ENCODE data around the gene LGALS14.
"Not testable (repeated sequence)": the region's sequence is repeated elsewhere in the genome, so short reads cannot be mapped to it uniquely, and the experiment has no call there.

LGALS14 gene, protein sequence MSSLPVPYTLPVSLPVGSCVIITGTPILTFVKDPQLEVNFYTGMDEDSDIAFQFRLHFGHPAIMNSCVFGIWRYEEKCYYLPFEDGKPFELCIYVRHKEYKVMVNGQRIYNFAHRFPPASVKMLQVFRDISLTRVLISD

GRCh38 chr19:39704181-39705044 is at the start of gene LGALS14:
LGALS14 (plus strand) TSS chr19:39704481; CDS start chr19:39704529, 48 bp downstream.
- DNase-seq (ENCODE audit: low read depth), result no peak

DNA sequence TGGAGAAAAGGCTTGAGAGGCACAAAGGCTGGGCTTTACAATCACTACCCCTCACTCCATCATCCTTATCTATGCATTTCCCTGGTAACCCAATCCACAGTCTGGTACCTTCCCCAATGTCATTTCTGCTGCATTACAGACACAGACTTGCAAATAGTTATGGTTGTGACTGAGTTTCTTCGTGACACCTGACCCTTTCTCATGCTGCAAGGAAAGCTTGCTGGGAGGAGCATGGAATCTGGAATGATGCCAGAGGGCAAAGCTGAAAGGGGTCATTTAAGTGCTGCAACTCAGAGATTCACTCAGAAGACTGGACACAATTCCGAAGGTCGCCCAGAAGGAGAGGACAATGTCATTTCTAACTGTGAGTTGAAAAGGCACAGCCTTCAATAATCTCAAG is 48.7 kb upstream of the LGALS14 start, which contains the start of gene LGALS16:
Gene LGALS16 (plus strand): TSS at position 301 of the 400 bp plus-strand sequence. CDS start 49 bp downstream, at position 350.
- DNase-seq (ENCODE audit: low read depth), result no peak

DNA sequence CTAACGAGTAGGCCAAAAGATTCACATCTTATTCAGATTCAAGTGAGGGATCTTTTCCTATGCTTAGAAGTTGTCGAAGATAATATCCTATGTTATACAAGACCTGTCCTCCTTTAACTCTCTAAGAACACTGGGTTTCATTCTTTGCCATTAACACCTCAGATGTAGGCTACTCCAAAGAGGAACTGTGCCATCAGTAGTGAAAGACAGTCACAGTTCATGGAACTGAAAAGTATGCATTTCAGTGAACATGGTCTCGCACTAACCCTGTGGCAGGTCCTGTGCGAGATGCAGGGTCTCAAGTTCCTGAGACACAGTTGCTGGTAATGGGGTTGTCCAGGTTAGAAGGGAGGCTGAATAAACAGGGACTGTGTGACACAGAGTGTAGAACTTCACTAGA is 44.5 kb upstream of the LGALS14 start:
- DNase-seq (ENCODE audit: low read depth), result no peak

- DNase-seq (ENCODE audit: low read depth), result no peak
These were observed 43.6 kb upstream of the LGALS14 start for GRCh38 chr19:39660661-39661060.

DNA sequence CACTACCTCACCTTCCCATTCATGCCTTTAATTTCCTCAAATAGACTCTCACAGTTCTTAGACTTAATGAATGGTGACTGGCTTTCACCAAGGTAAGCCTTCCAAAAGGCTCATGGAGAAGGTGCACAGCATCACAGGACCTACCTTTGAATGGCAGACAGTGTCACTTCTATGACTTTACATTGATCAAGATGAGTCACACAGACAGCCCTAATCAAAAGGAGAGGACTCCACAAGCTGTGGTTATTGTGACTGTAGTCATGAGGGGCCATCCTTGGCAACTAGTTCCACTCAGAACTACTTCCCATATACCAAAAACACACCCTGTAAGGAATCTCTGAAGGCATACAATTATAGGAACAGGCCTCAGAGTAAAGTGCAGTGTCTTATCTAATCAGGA is 42.7 kb upstream of the LGALS14 start:
- no peak for DNase-seq (ENCODE audit: low read depth)

DNA sequence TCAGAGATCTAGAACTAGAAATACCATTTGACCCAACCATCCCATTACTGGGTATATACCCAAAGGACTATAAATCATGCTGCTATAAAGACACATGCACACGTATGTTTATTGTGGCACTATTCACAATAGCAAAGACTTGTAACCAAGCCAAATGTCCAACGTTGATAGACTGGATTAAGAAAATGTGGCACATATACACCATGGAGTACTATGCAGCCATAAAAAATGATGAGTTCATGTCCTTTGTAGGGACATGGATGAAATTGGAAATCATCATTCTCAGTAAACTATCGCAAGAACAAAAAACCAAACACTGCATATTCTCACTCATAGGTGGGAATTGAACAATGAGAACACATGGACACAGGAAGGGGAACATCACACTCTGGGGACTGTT is 34.4 kb upstream of the LGALS14 start:
- not testable (repeated sequence) for DNase-seq (ENCODE audit: low read depth)

DNA sequence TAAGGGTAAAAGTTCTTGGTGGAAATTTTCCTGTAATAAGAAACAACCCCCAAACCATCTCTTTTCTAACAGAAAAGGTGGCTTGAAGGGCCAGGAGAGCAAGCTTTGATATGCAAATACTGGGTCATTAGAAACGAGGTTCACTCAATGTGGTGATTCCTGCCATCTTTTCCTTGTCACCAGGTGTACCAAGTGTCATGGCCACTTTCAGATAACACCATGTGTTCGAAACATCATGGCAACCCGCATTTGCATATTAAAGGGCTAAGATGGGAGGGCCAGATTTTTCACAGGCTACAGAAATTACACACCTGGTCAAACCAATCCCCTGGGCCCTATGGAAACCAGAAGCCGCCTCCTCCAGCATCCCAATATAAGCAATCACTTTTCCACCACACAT is 33.3 kb upstream of the LGALS14 start:
- no peak for DNase-seq (ENCODE audit: low read depth)

DNA sequence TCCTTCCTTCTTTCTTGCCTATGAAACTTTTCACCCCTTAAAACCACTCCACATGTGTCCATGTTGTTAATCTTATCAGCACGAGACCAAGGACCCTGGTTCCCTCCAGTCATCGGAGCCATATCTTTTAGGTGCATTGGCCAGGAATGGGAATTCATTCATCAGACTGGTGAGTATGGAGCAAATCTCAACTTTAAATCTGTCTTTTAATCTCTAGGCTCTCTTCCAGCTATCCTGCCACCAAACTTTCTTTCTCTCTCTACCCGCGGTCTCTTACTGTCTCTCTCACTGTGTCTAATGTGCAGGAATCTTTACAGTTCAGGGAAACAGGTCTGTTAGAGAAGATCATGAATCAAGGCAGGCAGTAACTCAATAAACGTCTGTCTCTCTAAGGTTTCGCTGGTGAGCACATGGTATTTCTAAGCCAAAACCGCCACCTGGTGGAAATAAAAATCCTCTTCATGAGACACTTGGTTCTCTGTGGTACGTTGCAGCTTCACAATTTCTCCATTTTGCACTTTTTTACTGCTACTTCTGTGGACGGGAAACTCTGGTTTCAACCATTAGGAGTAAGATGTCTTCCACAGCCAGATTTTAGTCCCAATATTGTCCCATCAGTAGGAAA is 32.4 kb upstream of the LGALS14 start:
- no peak for DNase-seq (ENCODE audit: low read depth)

DNA sequence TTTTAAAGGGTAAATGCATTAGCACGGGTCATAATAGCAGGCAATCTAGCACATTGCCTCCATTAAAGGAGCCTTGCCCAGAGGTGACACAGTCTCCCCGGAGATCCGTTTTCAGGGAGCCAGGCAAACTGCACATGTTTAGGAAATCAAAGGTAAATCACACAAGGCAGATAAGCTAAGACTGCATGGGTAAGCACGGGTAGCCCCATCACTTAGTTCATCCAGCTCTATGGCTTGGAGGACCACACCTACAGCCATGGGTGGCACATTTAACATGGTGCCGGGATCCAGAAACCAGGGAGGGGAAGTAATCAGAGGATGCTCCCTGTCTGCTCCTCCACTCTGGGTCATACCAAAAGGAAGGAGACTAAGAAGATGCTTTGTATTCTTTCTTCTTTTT is 31.8 kb upstream of the LGALS14 start:
- DNase-seq (ENCODE audit: low read depth), result no peak

DNA sequence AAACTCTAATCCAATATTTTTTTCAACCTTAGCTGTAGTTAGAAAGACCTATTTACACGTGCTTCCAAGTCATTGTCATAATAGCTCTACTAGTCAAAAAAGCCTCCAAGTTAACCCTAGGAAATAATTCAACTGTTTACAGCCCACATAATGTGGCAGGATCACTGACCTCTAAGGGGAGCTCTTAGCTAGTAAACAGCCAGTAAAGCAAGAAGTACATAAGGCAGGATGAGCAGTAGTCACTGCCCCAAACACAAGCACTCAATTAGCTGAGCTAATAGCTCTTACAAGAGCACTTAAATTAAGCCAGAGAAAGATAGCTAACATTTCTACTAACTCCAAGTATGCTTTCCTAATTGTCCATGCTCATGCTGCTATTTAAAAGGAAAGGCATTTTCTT is 30.4 kb upstream of the LGALS14 start:
- DNase-seq (ENCODE audit: low read depth), result not testable (repeated sequence)

DNA sequence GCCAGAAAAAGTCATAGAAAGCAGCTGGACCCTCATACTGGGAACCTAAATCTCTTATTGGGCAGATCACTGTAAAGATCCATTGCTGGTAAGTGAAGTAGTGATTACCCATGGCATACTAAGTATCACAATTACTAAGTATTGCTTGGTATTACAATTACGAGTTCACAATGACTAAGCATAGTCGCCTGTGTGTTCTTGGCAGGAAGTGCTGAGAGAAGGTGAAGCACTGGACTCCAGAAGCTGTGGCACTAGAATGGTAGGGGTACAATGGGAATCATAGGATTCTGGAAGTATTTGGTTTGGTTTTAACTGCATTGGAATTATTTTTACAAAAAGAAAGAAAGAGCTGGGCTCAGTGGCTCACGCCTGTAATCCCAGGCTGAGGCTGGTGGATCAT is 28.3 kb upstream of the LGALS14 start:
- DNase-seq (ENCODE audit: low read depth), result no peak

GRCh38 chr19:39677961-39678889 is 26.1 kb upstream of the LGALS14 start:
- DNase-seq (ENCODE audit: low read depth), result no peak

GRCh38 chr19:39679056-39679790 is 25.1 kb upstream of the LGALS14 start:
- no peak for DNase-seq (ENCODE audit: low read depth)

- DNase-seq (ENCODE audit: low read depth), result no peak
These were observed 24.5 kb upstream of the LGALS14 start for GRCh38 chr19:39679791-39680168.

DNA sequence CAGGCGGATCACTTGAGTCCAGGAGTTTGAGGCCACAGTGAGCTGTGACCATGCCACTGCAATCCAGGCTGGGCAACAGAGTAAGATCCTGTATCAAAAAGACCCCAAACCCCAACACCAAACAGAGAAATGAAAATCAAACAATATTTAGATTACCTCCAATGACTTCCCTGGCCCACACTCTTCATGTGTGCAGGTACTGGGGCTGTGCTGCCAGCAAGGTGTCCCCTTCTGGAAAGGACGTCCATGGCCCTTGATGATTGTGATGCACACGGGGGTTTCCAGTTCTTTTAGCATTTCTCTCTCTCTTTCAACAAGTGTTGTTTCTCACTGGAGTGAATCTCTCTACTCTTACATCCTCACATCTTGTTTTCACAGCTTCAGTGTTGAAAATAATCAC is 23.7 kb upstream of the LGALS14 start:
- DNase-seq (ENCODE audit: low read depth), result no peak

DNA sequence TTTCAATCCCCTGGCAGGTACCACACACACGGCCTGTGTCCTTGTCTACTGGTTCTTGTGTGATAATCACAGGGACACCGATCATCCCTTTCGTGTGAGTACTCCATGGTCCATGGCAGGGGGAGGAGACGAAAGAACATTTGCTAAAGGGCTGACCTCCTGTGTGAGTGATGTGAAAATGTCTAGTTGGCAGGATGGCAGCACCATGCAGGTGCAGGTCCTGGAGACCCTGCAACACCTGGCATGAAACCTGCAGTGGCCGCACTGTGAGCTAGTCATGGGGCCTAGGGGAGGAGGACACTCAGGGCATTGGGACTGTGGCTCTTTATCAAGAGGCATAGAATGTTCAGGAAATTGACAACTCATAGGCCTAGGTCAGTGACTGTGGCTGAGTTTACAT is 22.9 kb upstream of the LGALS14 start:
- DNase-seq (ENCODE audit: low read depth), result no peak

- DNase-seq (ENCODE audit: low read depth), result no peak
These were observed 20.0 kb upstream of the LGALS14 start for GRCh38 chr19:39684267-39684666.

DNA sequence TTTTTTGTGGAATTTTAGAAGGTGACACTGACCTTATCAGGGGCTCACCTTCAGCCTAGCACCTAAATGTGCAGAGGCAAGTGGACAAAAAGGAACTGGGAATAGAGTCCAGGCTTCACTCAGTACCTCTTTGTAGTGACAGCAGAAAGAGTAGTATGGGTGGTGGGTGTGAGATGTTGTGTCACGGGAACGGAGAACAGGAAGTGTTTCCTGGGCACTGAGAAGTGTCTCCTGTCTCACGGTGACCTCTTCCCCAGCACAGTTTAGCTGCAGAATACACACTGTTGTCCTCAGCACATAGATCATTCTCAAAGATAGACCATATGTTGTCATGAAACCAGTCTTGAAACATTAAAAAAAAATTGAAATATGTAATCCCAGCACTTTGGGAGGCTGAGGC is 17.5 kb upstream of the LGALS14 start:
- no peak for DNase-seq (ENCODE audit: low read depth)

- not testable (repeated sequence) for DNase-seq (ENCODE audit: low read depth)
These were observed 15.6 kb upstream of the LGALS14 start for GRCh38 chr19:39688637-39689036.

DNA sequence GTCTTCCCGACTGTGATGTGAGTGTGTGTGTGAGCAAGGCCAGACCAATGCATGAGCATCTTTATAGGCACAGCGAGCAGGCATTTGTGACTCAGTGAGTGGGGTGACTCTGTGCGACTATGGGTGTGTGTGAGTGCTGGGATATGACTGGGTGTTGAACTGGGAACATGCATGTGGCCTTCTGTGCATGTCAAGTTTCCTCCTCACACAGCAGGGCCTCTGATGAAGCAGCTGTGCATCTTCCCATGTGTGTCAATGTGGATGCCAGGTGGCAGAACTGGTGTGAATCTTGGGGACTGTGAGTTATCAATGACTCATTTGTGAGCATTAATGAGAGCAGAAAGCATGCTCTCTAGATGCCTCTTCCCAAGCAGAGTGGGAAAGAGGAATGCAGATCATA is 12.1 kb upstream of the LGALS14 start:
- DNase-seq (ENCODE audit: low read depth), result no peak

- no peak for DNase-seq (ENCODE audit: low read depth)
These were observed 11.5 kb upstream of the LGALS14 start for GRCh38 chr19:39692822-39693221.

Data from non-pigmented ciliary epithelial cell (primary cell).